Thymus (tissue), 11 donors: ENCODE data around the gene CFAP74. TPM values are rescaled to one million over a fixed set of nuclear protein-coding genes. Genes with fewer than 3 reads are reported as not detected.

Experiments
- DNase-seq, 9 donors: peaks; one replicate each; pipeline ENCODE4 v3.0.0-alpha.2; 2013; ENCODE audit warnings: low spot score in 9 of 9, low read depth in 6 of 9, missing footprints in 1 of 9
- H3K27ac ChIP-seq, 2 donors: one replicate each; pipeline ENCODE4 v1.5.1; 2013; ENCODE audit warnings: control low read depth in 1 of 2, low read depth in 1 of 2, low read length in 1 of 2, mild to moderate bottlenecking in 1 of 2, moderate library complexity in 1 of 2
- H3K27me3 ChIP-seq, 2 donors: one replicate each; pipeline ENCODE4 v1.5.1; 2013; ENCODE audit warnings: low read length in 1 of 2; ENCODE audit not compliant: control insufficient read depth in 2 of 2, insufficient read depth in 1 of 2
- H3K36me3 ChIP-seq, 2 donors: one replicate each; pipeline ENCODE4 v1.5.1; 2013; ENCODE audit warnings: low read length in 1 of 2, mild to moderate bottlenecking in 1 of 2, moderate library complexity in 1 of 2; ENCODE audit not compliant: control insufficient read depth in 2 of 2, insufficient read depth in 2 of 2
- H3K4me1 ChIP-seq, 2 donors: one replicate each; pipeline ENCODE4 v1.5.1; 2013; ENCODE audit warnings: low read length in 2 of 2; ENCODE audit not compliant: control insufficient read depth in 2 of 2, insufficient read depth in 2 of 2
- H3K4me3 ChIP-seq, 2 donors: one replicate each; pipeline ENCODE4 v1.5.1; 2013; ENCODE audit warnings: low read length in 2 of 2, control low read depth in 1 of 2, mild to moderate bottlenecking in 1 of 2
- H3K9me3 ChIP-seq, 2 donors: one replicate each; pipeline ENCODE4 v1.5.1; 2013; ENCODE audit warnings: low read length in 1 of 2, mild to moderate bottlenecking in 1 of 2; ENCODE audit not compliant: control insufficient read depth in 2 of 2, insufficient read depth in 1 of 2
- WGBS: extraction: QIAGEN DNeasy Blood & Tissue Kit; methylation state at CpG from one replicate; pipeline ENCODE4 v1.1.7; 2013; 5-methylcytosine and 5-hydroxymethylcytosine counted together
- polyA plus RNA-seq: library from polyadenylated mRNA; stranded (reverse); fragments of 200-250 nt; gene quantifications from one replicate; pipeline ENCODE4 v1.2.3, GENCODE V29; 2013
- total RNA-seq: library from RNA; stranded (reverse); fragments of 120-200 nt; gene quantifications from one replicate; pipeline ENCODE4 v1.2.4, GENCODE V29; 2013
- donor health status: healthy.

CFAP74 gene
- total and polyA plus RNA-seq, 2 donors, result 0.09 to 0.16 TPM

DNA sequence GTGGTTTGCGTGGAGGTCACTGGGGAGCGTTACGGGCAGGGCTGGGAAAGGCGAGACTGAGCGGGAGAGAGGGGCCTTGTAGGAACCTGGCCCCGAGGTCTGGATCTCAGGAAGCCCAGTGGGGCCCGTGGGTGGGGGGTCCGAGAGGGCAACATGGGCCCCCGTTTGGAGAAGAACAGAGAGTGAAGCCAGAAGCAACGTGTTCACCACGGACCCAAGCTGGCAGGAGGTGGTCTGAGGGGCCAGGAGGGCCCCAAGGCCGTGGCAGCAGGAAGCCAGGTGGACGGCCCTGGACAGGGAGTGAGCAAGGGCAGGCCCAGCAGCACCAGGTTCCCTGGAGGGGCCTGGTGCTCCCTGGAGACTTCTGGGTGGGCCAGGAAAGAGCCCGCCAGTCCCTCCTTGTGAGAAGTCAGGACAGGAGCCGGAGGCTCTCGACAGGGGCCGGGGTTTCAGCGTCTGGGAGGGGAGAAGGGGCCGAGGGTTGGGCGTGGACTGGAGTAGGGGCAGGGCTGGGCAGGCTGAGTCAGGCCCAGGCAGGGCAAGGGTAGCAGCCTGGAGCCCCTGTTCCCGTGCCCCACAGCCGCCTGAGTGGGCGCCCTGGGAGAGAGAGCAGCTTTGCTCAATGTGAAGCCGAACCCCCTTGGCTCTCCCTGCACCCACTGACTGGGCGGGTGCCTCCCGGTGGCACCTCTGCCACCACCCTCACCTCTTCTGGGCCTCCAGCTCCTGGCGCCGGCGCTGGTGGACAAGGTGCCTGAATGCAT, 33.5 kb downstream of the CFAP74 start:
- Histone ChIP-seq H3K27ac (no peak overlapping the region), H3K9me3 (peaks cover 0 to 5% of the 10 kb centered on the region in 2 donors), H3K27me3 (peaks cover 0 to 11% of the 10 kb centered on the region in 2 donors), H3K4me1 (no peaks in the 10 kb centered on the region), H3K36me3 (no peaks in the 10 kb centered on the region), H3K4me3 (no peak overlapping the region)
- no peak for DNase-seq
- 84% methylated on average over 29 of the region's 29 CpGs for WGBS

DNA sequence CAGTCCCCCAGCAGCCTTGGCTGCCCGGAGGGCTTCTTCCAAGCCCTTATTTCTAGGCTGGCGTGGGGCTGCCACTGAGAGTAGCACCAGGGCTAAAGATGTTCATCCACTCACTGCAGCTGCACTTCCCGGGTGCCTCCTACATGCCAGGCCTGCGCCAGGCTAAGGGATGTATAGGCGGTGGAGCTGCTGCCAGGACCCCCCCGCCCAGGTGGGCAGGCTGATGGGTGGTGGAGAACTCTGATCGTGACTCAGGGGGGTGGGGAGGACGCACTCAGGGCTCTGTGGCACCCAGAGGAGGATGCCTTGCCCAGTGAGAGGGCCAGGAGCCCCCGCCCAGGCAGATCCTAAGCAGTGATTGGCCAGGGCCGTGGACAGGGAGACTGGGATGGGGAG, 34.1 kb downstream of the CFAP74 start:
- no peak for DNase-seq
- Histone ChIP-seq H3K27me3 (peaks cover 0 to 13% of the 10 kb centered on the region in 2 donors), H3K4me1 (no peaks in the 10 kb centered on the region), H3K9me3 (peaks cover 0 to 5% of the 10 kb centered on the region in 2 donors), H3K4me3 (no peak overlapping the region), H3K36me3 (no peaks in the 10 kb centered on the region), H3K27ac (no peak overlapping the region)
- WGBS, result 86% methylated on average over 10 of the region's 10 CpGs

DNA sequence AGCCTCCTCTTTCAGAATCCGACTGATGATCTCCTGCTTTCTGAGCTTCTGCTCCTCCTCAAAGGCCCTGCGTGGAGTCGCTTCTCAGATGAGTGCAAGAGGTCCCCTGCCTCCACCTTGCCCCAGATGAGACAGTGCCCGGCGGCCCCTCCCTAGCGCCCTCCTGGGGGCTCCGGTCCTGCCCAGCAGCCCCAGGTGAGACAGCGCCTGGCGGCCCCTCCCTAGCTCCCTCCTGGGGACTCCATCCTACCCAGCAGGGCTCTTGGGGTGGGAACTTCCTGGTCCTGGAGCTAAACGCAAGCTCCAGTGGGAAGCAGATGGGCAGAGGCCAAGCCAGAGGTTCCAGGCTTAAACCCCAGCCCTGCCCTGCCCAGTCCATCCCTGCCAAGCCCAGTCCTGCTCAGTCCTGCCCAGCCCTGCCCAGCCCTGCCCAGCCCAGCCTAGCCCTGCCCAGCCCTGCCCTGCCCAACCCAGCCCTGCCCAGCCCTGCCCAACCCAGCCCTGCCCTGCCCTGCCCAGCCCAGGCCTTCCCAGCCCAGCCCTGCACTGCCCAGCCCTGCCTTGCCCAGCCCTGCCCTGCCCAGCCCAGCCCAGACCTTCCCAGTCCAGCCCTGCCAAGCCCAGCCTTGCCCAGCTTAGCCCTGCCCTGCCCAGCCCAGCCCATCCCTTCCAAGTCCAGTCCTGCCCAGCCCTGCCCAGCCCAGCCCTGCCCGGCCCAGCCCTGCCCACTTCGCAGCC, 34.6 kb downstream of the CFAP74 start:
- peaks cover 0 to 13% of the 10 kb centered on the region in 2 donors for H3K27me3 ChIP-seq
- no peak overlapping the region for H3K4me3 ChIP-seq
- no peaks in the 10 kb centered on the region for H3K4me1 ChIP-seq
- DNase-seq, result no peak
- H3K27ac ChIP-seq, result no peak overlapping the region
- H3K36me3 ChIP-seq, result no peaks in the 10 kb centered on the region
- WGBS, result 78% methylated on average over 12 of the region's 12 CpGs
- H3K9me3 ChIP-seq, result peaks cover 0 to 5% of the 10 kb centered on the region in 2 donors

DNA sequence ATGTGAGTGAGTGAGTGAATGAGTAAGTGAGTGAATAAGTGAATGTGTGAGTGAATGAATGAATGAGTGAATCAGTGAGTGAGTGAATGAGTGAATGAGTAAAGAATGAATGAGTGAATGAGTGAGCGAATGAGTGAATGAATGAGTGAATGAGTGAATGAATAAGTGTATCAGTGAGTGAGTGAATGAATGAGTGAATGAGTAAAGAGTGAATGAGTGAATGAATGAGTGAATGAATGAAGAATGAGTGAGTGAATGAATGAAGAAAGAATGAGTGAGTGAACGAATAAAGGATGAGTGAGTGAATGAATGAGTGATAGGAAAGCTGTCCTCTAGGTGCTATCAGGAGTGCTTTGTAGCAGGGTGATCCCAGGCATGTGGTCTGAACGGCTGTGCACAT, 35.7 kb downstream of the CFAP74 start:
- 93% methylated on average over 3 of the region's 3 CpGs for WGBS
- Histone ChIP-seq H3K27me3 (peaks cover 0 to 13% of the 10 kb centered on the region in 2 donors), H3K36me3 (no peaks in the 10 kb centered on the region)

DNA sequence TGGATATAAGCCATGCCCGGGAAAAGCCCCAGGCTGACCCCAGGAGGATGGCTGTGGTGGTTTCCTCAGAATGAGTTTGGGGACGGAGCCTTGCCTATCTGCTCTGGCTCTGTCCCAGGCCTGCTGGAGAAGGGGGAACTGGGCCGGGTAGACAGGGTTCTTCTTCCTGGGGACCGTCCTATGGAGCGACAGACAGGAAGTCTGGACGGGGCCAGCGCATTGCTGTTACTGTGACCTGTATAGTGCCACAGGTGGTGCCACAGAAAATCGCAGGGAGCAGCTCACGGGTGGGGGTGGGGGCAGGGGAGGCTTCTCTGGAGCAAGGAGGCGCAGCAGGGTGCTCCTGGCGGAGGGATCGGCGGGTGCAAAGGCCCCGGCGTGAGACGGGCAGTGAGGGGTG, 36.4 kb downstream of the CFAP74 start:
- DNase-seq, result no peak
- H3K9me3 ChIP-seq, result peaks cover 0 to 5% of the 10 kb centered on the region in 2 donors
- WGBS, result 58% methylated on average over 16 of the region's 16 CpGs
- H3K4me3 ChIP-seq, result no peak overlapping the region
- no peaks in the 10 kb centered on the region for H3K36me3 ChIP-seq
- H3K4me1 ChIP-seq, result no peaks in the 10 kb centered on the region
- no peak overlapping the region for H3K27ac ChIP-seq
- peaks cover 0 to 13% of the 10 kb centered on the region in 2 donors for H3K27me3 ChIP-seq

More for the DNA sequence above, 35.7 kb downstream of the CFAP74 start:
- no peak for DNase-seq
- no peak overlapping the region for H3K4me3 ChIP-seq
- peaks cover 0 to 5% of the 10 kb centered on the region in 2 donors for H3K9me3 ChIP-seq
- no peaks in the 10 kb centered on the region for H3K4me1 ChIP-seq
- no peak overlapping the region for H3K27ac ChIP-seq

DNA sequence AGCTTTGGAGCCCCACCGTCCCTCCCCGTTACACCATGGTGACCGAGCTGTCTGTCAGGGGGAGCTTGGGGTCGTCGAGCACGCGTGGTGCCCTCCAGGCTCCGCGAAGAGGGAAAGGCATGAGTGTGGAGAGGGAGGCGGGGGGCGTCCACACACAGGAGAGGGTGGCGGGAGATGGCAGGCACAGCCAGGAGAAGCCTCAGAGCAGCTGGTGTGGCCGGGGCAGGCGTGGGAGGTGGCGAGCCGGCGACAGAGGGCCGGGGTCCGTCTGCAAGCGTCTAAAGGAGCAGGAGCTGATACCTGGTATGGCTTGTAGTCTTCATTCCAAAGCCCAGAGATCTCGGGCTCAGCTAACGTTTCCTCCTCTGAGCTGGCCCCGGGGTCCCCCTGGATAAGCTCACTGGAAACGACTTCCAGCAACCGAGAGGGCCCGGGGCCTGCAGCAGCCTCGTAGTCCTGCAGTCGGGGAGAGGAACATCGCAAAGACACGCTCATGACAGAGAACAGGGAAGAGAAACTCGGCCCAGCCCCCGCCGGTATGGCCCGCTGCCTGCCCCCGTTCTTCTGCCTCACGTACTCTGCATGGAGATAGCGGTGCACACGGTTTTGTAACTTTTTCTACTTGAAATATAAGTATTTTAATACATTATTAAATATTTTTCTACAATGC, 37.4 kb downstream of the CFAP74 start:
- Histone ChIP-seq H3K27me3 (peaks cover 0 to 18% of the 10 kb centered on the region in 2 donors), H3K36me3 (no peaks in the 10 kb centered on the region), H3K27ac (no peak overlapping the region), H3K4me1 (no peaks in the 10 kb centered on the region), H3K9me3 (peaks cover 0 to 3% of the 10 kb centered on the region in 2 donors), H3K4me3 (no peak overlapping the region)
- WGBS, result 81% methylated on average over 38 of the region's 38 CpGs
- no peak for DNase-seq

DNA sequence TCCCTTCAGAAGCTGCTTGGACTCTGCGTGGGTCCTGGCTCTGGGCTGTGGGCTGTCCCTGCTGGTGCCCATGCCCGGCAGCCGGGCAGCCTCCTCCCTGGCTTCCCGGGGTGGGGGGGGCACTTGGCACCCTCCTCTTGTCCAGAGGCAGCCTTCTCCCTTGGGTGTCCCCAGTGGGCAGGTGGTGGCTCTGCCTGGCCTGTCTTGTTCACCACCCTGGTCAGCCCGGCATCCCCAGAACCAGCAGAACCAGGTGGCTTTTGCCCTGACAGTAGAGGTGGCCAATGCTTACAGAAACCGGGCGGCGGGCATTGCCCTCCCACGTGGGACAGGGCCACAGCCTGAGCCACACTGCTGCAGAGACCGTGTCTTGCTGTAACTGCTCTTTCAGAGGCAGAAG, 38.0 kb downstream of the CFAP74 start:
- no peaks in the 10 kb centered on the region for H3K9me3 ChIP-seq
- no peak for DNase-seq
- no peak overlapping the region for H3K27ac ChIP-seq
- peaks cover 0 to 24% of the 10 kb centered on the region in 2 donors for H3K27me3 ChIP-seq
- H3K4me3 ChIP-seq, result no peak overlapping the region
- no peaks in the 10 kb centered on the region for H3K36me3 ChIP-seq
- WGBS, result 88% methylated on average over 10 of the region's 10 CpGs
- H3K4me1 ChIP-seq, result no peaks in the 10 kb centered on the region

DNA sequence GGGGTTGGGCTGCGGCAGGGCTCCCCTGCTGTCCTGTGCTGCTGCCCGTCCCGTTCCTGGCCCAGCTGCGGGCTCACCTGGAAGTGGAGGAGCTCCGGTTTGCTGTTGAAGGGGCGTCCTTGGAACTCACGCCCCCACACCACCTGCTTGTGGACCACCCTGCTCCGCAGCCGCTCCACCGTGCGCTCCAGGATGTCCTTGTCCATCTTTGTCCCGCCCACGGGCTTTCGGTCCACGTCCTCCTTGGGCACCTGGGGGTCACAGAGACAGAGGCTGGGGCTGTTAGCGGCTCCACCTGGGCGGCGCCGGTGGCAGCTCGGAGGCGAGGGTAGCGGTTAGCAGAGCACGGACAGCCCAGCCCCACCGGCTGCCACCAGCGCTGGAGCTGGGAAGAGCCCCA, 38.8 kb downstream of the CFAP74 start:
- H3K4me1 ChIP-seq, result no peaks in the 10 kb centered on the region
- peaks cover 0 to 31% of the 10 kb centered on the region in 2 donors for H3K27me3 ChIP-seq
- no peak overlapping the region for H3K4me3 ChIP-seq
- no peaks in the 10 kb centered on the region for H3K36me3 ChIP-seq
- WGBS, result 89% methylated on average over 25 of the region's 25 CpGs
- DNase-seq, result no peak
- H3K9me3 ChIP-seq, result no peaks in the 10 kb centered on the region
- no peak overlapping the region for H3K27ac ChIP-seq

DNA sequence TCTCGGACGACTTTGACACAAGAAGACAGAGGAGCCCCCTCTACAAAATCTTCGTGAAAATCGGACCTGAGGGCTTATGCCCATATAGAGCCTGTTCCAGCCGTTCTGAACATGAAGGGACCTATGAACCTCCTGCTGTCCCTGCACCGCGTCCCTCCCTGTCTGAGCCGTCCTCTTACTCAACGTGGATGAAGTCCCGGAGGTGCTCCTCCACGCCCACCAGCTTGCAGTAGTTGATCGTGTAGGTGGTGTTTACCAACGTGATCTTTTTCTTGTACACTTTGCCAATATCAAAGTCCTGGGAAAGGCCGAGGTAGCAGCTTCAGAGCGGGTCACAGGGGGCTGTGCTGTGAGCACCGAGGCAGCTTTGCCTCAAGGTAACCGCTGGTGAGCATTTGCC, 40.0 kb downstream of the CFAP74 start:
- Histone ChIP-seq H3K4me1 (no peaks in the 10 kb centered on the region), H3K4me3 (no peak overlapping the region), H3K27me3 (peaks cover 0 to 40% of the 10 kb centered on the region in 2 donors), H3K9me3 (no peaks in the 10 kb centered on the region), H3K36me3 (no peaks in the 10 kb centered on the region), H3K27ac (no peak overlapping the region)
- WGBS, result 93% methylated on average over 17 of the region's 17 CpGs
- no peak for DNase-seq
